ENCODE measurements around the gene ADARB1. TPM values are rescaled to one million over a fixed set of nuclear protein-coding genes. Genes with fewer than 3 reads are reported as not detected.

The ADARB1 gene
- total RNA-seq, 4 donors from 2014 or later: 18.2 to 57.6 (median 32.0) TPM

DNA sequence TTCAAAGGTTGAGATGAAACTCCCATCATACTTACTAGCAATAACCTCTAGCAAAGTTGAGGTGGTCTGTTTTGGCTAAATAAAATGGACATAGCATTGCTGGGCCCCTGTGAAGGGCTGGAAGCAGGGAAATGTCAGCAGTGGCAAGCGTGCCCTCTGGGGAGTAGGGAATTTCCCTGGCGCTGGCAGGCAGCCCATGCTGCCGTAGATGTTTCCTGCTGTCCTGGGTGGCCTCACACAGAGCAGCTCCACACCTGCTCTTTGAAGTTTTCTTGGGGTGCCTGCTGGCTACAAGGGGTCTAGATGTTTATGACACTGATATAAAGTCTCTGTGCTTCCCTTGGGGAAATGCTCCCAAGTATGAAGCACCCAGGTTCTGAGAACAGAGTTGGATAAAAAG, 30.2 kb downstream of the ADARB1 start:
- no peaks in the 10 kb centered on the region for H3K9me3 ChIP-seq
- H3K4me1 ChIP-seq: peaks cover 0 to 59% (median 27%) of the 10 kb centered on the region in 4 donors
- no peaks in the 10 kb centered on the region for H3K36me3 ChIP-seq
- no peak overlapping the region for H3K4me3 ChIP-seq
- no peak overlapping the region for H3K27ac ChIP-seq
- DNase-seq (ENCODE audit: low spot score in 2 of 2): no peak
- TF ChIP-seq EP300 (IDR thresholded peaks at IDR 0.05): no peak
- TF ChIP-seq, protein P1, sequence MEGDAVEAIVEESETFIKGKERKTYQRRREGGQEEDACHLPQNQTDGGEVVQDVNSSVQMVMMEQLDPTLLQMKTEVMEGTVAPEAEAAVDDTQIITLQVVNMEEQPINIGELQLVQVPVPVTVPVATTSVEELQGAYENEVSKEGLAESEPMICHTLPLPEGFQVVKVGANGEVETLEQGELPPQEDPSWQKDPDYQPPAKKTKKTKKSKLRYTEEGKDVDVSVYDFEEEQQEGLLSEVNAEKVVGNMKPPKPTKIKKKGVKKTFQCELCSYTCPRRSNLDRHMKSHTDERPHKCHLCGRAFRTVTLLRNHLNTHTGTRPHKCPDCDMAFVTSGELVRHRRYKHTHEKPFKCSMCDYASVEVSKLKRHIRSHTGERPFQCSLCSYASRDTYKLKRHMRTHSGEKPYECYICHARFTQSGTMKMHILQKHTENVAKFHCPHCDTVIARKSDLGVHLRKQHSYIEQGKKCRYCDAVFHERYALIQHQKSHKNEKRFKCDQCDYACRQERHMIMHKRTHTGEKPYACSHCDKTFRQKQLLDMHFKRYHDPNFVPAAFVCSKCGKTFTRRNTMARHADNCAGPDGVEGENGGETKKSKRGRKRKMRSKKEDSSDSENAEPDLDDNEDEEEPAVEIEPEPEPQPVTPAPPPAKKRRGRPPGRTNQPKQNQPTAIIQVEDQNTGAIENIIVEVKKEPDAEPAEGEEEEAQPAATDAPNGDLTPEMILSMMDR (IDR thresholded peaks at IDR 0.05): no peak
- no peak for TF ChIP-seq POLR2A (IDR thresholded peaks at IDR 0.05)
- 28 to 43% methylated on average over 3 of the region's 3 CpGs for WGBS, 2 donors
- H3K27me3 ChIP-seq: no peaks in the 10 kb centered on the region

DNA sequence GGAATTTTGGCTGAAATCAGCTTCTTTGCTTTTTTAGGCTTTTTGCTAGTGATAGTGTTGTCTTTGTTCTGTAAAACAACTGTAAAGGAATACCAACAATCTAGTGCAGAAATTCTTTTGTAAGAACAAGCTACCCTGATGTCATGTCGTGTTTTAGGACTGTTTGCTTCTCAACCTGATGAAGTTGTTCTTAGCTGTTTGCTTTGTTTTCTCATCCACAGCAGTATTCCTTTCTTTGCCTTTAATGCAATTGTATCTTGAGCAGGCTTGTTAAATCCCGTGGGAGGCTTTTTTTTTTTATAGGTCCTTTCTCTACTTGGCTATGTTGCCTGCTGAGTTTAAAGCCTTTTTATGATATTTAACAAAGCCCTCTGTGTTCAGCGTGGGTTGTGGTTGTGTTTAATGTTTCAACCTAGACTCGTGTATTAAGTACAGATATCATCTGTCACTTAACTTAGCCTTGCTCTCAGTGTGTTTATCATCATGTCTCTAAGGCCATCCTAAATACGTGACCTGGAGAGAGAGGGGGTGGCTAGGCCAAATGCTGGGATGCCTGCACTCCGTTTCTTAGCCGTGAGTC, 31.6 kb downstream of the ADARB1 start:
- no peak overlapping the region for H3K27ac ChIP-seq
- H3K36me3 ChIP-seq: no peaks in the 10 kb centered on the region
- WGBS, 2 donors: 35 to 40% methylated on average over 7 of the region's 7 CpGs
- H3K4me3 ChIP-seq: no peak overlapping the region
- H3K27me3 ChIP-seq: no peaks in the 10 kb centered on the region
- DNase-seq (ENCODE audit: low spot score in 2 of 2): no peak
- no peaks in the 10 kb centered on the region for H3K9me3 ChIP-seq
- TF ChIP-seq POLR2A (IDR thresholded peaks at IDR 0.05): no peak
- no peak for TF ChIP-seq EP300 (IDR thresholded peaks at IDR 0.05)
- TF ChIP-seq, protein P1 (IDR thresholded peaks at IDR 0.05): no peak
- H3K4me1 ChIP-seq: peaks cover 0 to 73% (median 30%) of the 10 kb centered on the region in 4 donors

DNA sequence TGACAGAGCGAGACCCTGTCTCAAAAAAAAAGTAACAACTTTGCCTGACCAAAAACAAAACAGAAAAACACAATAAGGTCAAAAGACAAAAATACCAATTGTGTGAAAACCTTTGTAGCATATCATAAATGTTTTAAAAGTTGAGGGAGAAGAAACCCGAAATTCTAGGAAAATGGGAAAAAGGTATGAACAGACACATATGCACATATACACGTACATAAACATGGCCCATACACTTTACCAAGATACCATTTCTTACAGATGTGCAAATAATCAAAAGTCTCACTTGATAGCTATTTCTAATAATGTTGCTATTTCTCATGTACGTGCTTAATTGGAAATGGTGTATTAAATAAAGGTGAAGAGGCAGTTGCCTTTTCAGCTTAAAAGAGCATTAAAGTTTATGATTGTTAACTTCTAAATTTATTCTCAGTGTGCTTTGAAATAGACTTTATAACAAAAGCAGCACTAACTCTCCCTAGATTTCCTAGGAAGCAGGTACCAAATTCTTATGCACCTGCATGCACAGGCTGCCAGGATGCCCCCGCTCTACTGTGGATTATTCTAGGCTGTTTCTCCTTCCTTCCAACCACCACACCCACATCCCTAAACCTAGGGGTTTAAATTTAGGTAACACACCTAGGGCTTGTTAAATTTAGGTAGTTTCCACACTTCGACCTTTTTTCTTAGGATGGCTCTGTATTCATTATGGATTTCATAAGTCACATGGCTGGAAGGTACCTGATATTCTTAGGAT, 33.8 kb downstream of the ADARB1 start:
- H3K9me3 ChIP-seq: no peaks in the 10 kb centered on the region
- no peak for DNase-seq (ENCODE audit: low spot score in 2 of 2)
- no peak overlapping the region for H3K4me3 ChIP-seq
- H3K4me1 ChIP-seq: peaks cover 0 to 59% (median 18%) of the 10 kb centered on the region in 4 donors
- H3K27me3 ChIP-seq: no peaks in the 10 kb centered on the region
- TF ChIP-seq, protein P1 (IDR thresholded peaks at IDR 0.05): no peak
- TF ChIP-seq EP300 (IDR thresholded peaks at IDR 0.05) (no peak), POLR2A (IDR thresholded peaks at IDR 0.05) (no peak)
- no peaks in the 10 kb centered on the region for H3K36me3 ChIP-seq
- WGBS, 2 donors: 94 to 95% methylated on average over 6 of the region's 6 CpGs
- H3K27ac ChIP-seq: no peak overlapping the region

- peak overlapping the region in 1 of 4 donors; percentile 15 for H3K27ac ChIP-seq
- H3K4me3 ChIP-seq: peak overlapping the region in 1 of 4 donors; percentile 1
- H3K36me3 ChIP-seq: no peaks in the 10 kb centered on the region
- no peaks in the 10 kb centered on the region for H3K27me3 ChIP-seq
- no peak for TF ChIP-seq EP300 (IDR thresholded peaks at IDR 0.05)
- TF ChIP-seq, protein P1 (IDR thresholded peaks at IDR 0.05): no peak
- TF ChIP-seq POLR2A (IDR thresholded peaks at IDR 0.05): no peak
- no peak for DNase-seq (ENCODE audit: low spot score in 2 of 2)
- 89 to 90% methylated on average over 43 of the region's 44 CpGs for WGBS, 2 donors
- H3K9me3 ChIP-seq: no peaks in the 10 kb centered on the region
- peaks cover 0 to 51% (median 16%) of the 10 kb centered on the region in 4 donors for H3K4me1 ChIP-seq
Observed at GRCh38 chr21:45108808-45109781, 34.7 kb downstream of the ADARB1 start.

Data from tibial nerve (tissue), 4 donors.